ENCODE data around the gene HYAL4. TPM values are rescaled to one million over a fixed set of nuclear protein-coding genes. Genes with fewer than 3 reads are reported as not detected.

Gene HYAL4, protein sequence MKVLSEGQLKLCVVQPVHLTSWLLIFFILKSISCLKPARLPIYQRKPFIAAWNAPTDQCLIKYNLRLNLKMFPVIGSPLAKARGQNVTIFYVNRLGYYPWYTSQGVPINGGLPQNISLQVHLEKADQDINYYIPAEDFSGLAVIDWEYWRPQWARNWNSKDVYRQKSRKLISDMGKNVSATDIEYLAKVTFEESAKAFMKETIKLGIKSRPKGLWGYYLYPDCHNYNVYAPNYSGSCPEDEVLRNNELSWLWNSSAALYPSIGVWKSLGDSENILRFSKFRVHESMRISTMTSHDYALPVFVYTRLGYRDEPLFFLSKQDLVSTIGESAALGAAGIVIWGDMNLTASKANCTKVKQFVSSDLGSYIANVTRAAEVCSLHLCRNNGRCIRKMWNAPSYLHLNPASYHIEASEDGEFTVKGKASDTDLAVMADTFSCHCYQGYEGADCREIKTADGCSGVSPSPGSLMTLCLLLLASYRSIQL
- not detected in 5 replicates for total RNA-seq (2022; extraction: Qiagen RNA extraction; ENCODE audit: low read depth)

DNA sequence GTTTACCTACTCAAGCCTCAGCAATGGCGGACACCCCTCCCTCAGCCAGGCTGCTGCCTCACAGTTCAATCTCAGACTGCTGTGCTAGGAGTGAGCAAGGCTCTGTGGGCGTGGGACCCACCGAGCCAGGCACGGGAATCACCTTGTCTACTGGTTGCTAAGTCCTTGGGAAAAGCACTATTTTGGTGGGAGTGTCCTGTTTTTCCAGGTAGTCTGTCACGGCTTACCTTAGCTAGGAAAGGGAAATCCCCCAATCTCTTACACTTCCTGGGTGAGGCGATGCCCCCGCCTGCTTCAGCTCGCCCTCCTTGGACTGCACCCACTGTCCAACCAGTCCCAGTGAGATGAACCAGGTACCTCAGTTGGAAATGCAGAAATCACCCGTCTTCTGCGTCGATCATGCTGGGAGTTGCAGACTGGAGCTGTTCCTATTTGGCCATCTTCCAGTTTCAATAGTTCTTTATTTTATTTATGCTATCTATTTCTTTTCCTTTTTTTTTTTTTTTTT lies at the start of gene HYAL4:
HYAL4 (plus strand) TSS at position 458 of the 508 bp plus-strand sequence. CDS start 23,105 bp downstream, outside the sequence.

DNA sequence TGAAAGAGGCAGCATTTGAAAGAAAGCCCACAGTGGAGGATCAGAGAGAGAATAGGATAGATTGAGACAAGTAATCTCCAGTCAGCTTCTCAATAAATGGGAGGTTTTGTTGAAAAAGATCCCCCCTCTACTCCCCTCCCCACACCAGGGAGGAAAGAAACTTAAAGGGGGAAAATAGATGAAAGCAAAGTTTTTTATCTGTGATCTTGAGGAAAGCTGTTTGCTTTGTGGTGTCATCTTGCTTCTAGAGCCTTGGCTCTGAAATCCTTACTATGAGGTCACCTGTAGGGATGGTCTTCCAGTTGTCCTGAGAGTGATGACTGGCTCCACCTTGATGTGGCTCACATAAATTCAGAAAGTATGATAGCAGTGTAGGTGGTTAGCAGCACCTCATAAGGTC lies 80.0 kb downstream of the HYAL4 start, which contains the start of gene SPAM1:
SPAM1 (plus strand) TSS at position 301 of the 400 bp plus-strand sequence. CDS start 28,330 bp downstream, outside the sequence.

Other genes with a start within 250 kb of the HYAL4 start
- gene ASB15, start 243.3 kb upstream of the HYAL4 start, total RNA-seq (2022; extraction: Qiagen RNA extraction; ENCODE audit: low read depth) = not detected in 5 replicates
- gene LMOD2, start 189.3 kb upstream of the HYAL4 start, total RNA-seq (2022; extraction: Qiagen RNA extraction; ENCODE audit: low read depth) = not detected in 5 replicates
- gene WASL, start 96.2 kb upstream of the HYAL4 start, total RNA-seq (2022; extraction: Qiagen RNA extraction; ENCODE audit: low read depth) = 11.2 to 24.8 TPM (median 23.5 TPM) in 5 replicates
- not detected in 5 replicates for gene SPAM1, start 80.1 kb downstream of the HYAL4 start, total RNA-seq (2022; extraction: Qiagen RNA extraction; ENCODE audit: low read depth)
- gene TMEM229A, start 187.9 kb downstream of the HYAL4 start, total RNA-seq (2022; extraction: Qiagen RNA extraction; ENCODE audit: low read depth) = not detected in 5 replicates

All from A549 treated with RU486 at 1 μM for 4 hours (cell line).